Neural progenitor cell (in vitro differentiated cells): ENCODE data around the gene ARVCF. TPM values are rescaled to one million over a fixed set of nuclear protein-coding genes. Genes with fewer than 3 reads are reported as not detected.

Experiments
- DNase-seq: peaks from one replicate; pipeline ENCODE4 v3.0.0-alpha.2; 2016; ENCODE audit warnings: low spot score
- H2AFZ ChIP-seq: fragments of 200-600 bp; sonication (generic); replicated peaks from 2 replicates; pipeline ENCODE4 v1.6.1; 2016; ENCODE audit warnings: antibody characterized with exemption
- H3F3A ChIP-seq: fragments of 200-600 bp; sonication (generic); 2 replicates; pipeline ENCODE4 v1.6.1; 2016; ENCODE audit warnings: antibody characterized with exemption, low read depth
- H3K27ac ChIP-seq: fragments of 200-600 bp; sonication (generic); 2 replicates; pipeline ENCODE4 v1.5.1; 2016; ENCODE audit warnings: mild to moderate bottlenecking
- H3K27me3 ChIP-seq: fragments of 200-600 bp; sonication (generic); 2 replicates; pipeline ENCODE4 v1.6.1; 2016; ENCODE audit warnings: mild to moderate bottlenecking, moderate library complexity
- H3K36me3 ChIP-seq: fragments of 200-600 bp; sonication (generic); 2 replicates; pipeline ENCODE4 v1.5.1; 2016
- H3K4me1 ChIP-seq: fragments of 200-600 bp; sonication (generic); 2 replicates; pipeline ENCODE4 v1.6.1; 2016; ENCODE audit warnings: mixed run types
- H3K4me2 ChIP-seq: fragments of 200-600 bp; sonication (generic); 2 replicates; pipeline ENCODE4 v1.6.1; 2016
- H3K4me3 ChIP-seq: fragments of 200-600 bp; sonication (generic); 2 replicates; pipeline ENCODE4 v1.5.1; 2016
- H3K79me2 ChIP-seq: fragments of 200-600 bp; sonication (generic); 2 replicates; pipeline ENCODE4 v1.6.1; 2016; ENCODE audit warnings: low read depth
- H3K9ac ChIP-seq: fragments of 200-600 bp; sonication (generic); 2 replicates; pipeline ENCODE4 v1.6.1; 2016
- H3K9me3 ChIP-seq: fragments of 200-600 bp; sonication (generic); 2 replicates; pipeline ENCODE4 v1.5.1; 2016; ENCODE audit warnings: low read depth
- H4K20me1 ChIP-seq: fragments of 200-600 bp; sonication (generic); 2 replicates; pipeline ENCODE4 v1.6.1; 2016; ENCODE audit warnings: low read depth
- H3K27ac Mint-ChIP-seq: 3 replicates; pipeline ENCODE4 v1.8.0; 2021; ENCODE audit warnings: mixed read lengths
- H3K27me3 Mint-ChIP-seq: 2 replicates; pipeline ENCODE4 v1.8.0; 2022; ENCODE audit warnings: low read depth, mild to moderate bottlenecking, inconsistent platforms, moderate library complexity, mixed read lengths; ENCODE audit not compliant: insufficient read depth
- H3K36me3 Mint-ChIP-seq: 3 replicates; pipeline ENCODE4 v1.8.0; 2021; ENCODE audit warnings: mixed read lengths
- H3K4me1 Mint-ChIP-seq: 3 replicates; pipeline ENCODE4 v1.8.0; 2021; ENCODE audit warnings: mixed read lengths
- H3K4me3 Mint-ChIP-seq: 3 replicates; pipeline ENCODE4 v1.8.0; 2021; ENCODE audit warnings: mild to moderate bottlenecking, moderate library complexity, mixed read lengths
- H3K9me3 Mint-ChIP-seq: 3 replicates; pipeline ENCODE4 v1.8.0; 2020; ENCODE audit warnings: mixed read lengths
- CTCF ChIP-seq: fragments of 200-600 bp; sonication (generic); IDR thresholded peaks from 2 replicates; pipeline ENCODE4 v1.5.1; 2017; ENCODE audit warnings: antibody characterized with exemption, mild to moderate bottlenecking
- EZH2 ChIP-seq: fragments of 200-600 bp; sonication (generic); IDR thresholded peaks from 2 replicates; pipeline ENCODE4 v1.6.1; 2017; ENCODE audit warnings: antibody characterized with exemption, mild to moderate bottlenecking, moderate library complexity
- EZH2phosphoT487 ChIP-seq: fragments of 200-600 bp; sonication (generic); IDR thresholded peaks from 2 replicates; pipeline ENCODE4 v1.6.1; 2017; ENCODE audit warnings: antibody characterized with exemption
- total RNA-seq: library from RNA; depleted of rRNA; stranded (reverse); fragments of >200 nt; gene quantifications from 2 replicates; pipeline ENCODE4 v1.2.3, GENCODE V29; 2015; ENCODE audit warnings: low replicate concordance

Gene ARVCF
- total RNA-seq, 1 donor from 2014 or later: 35.4 TPM

DNA sequence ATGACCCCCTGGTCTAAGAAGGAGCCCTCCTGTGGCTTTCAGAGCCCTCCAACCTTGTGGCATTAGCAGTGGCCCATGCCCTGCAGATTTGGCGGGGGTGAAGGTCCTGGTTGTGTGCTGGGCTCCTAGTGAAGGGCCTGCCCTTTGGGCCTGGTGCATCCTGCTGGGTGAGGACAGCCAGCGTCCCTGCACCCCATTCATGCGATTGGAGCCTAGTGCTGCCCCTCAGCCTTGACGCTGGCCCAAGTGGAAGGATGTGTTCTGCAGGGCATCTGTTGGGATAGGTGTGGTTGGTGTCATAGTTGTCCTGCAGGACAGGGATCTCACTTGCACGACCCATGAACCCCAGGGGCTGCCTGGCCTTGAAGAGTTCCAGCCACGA lies 35.3 kb upstream of the ARVCF start:
- no peak overlapping the region for H3K4me2 ChIP-seq
- Mint-ChIP-seq H3K27ac (no peak overlapping the region), H3K4me3 (no peak overlapping the region), H3K36me3 (peaks cover 11% of the 10 kb centered on the region), H3K27me3 (peaks cover under 1% of the 10 kb centered on the region), H3K4me1 (no peaks in the 10 kb centered on the region), H3K9me3 (peaks cover 11% of the 10 kb centered on the region)
- no peaks in the 10 kb centered on the region for H3K9me3 ChIP-seq
- no peaks in the 10 kb centered on the region for H4K20me1 ChIP-seq
- H3K79me2 ChIP-seq: no peaks in the 10 kb centered on the region
- H3K36me3 ChIP-seq: no peaks in the 10 kb centered on the region
- no peak overlapping the region for H2AFZ ChIP-seq
- no peak overlapping the region for H3K4me3 ChIP-seq
- no peak overlapping the region for H3K27ac ChIP-seq
- no peak overlapping the region for H3K9ac ChIP-seq
- no peaks in the 10 kb centered on the region for H3K4me1 ChIP-seq
- no peaks in the 10 kb centered on the region for H3K27me3 ChIP-seq
- TF ChIP-seq EZH2 (no peak), CTCF (no peak)
- H3F3A ChIP-seq: no peaks in the 10 kb centered on the region
- DNase-seq: no peak

GRCh38 chr22:20046730-20047129 lies 30.1 kb upstream of the ARVCF start:
- Histone ChIP-seq H3K9me3 (no peaks in the 10 kb centered on the region), H3K79me2 (no peaks in the 10 kb centered on the region), H3K4me3 (no peak overlapping the region), H3K27me3 (no peaks in the 10 kb centered on the region), H3K27ac (no peak overlapping the region), H3K4me2 (no peak overlapping the region), H3K4me1 (no peaks in the 10 kb centered on the region), H3F3A (no peaks in the 10 kb centered on the region), H3K36me3 (no peaks in the 10 kb centered on the region), H4K20me1 (no peaks in the 10 kb centered on the region), H2AFZ (no peak overlapping the region), H3K9ac (no peak overlapping the region)
- DNase-seq: no peak
- no peak overlapping the region for H3K4me3 Mint-ChIP-seq
- H3K36me3 Mint-ChIP-seq: peaks cover 15% of the 10 kb centered on the region
- no peak overlapping the region for H3K27ac Mint-ChIP-seq
- no peaks in the 10 kb centered on the region for H3K4me1 Mint-ChIP-seq
- TF ChIP-seq EZH2: no peak
- TF ChIP-seq CTCF: no peak
- TF ChIP-seq EZH2phosphoT487: no peak
- H3K27me3 Mint-ChIP-seq: peaks cover 2% of the 10 kb centered on the region
- H3K9me3 Mint-ChIP-seq: peaks cover 11% of the 10 kb centered on the region

DNA sequence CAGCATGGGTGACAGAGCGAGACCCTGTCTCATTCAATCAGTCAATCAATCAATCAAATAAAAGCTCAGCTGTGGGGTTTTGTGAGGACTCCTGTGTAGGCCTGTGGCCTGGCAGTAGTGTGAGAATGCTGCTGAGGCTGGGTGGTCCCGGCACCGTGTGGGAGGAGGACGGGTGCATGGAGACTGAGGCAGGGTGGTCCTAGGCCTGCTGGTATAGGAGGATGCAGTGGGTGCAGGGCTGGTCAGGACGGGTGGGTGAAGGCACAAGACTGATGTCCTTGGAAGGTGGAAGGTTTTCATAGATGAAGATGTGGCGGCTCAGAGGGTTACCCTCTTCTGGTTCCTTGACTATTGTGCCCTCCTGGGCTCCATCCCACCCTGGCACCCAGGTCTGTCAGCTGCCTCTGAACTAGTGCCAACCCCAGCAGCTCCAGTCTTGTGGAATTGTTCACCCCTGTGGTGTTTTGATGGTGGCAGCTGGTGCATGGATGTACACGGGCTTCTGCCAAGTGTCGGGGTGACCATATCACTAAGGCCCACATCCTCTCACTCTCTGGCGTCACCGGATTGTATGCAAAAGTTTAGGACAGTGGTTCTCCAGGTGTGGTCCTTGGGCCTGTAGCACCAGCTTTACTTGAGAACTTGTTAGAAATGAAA lies 28.0 kb upstream of the ARVCF start:
- H3F3A ChIP-seq: no peaks in the 10 kb centered on the region
- peaks cover 10% of the 10 kb centered on the region for H3K9me3 Mint-ChIP-seq
- no peaks in the 10 kb centered on the region for H3K36me3 ChIP-seq
- no peaks in the 10 kb centered on the region for H3K79me2 ChIP-seq
- peaks cover 2% of the 10 kb centered on the region for H3K27me3 Mint-ChIP-seq
- no peak overlapping the region for H2AFZ ChIP-seq
- H3K27ac Mint-ChIP-seq: no peak overlapping the region
- DNase-seq: no peak
- H3K4me3 Mint-ChIP-seq: peak overlapping the region; percentile 30
- H3K9ac ChIP-seq: no peak overlapping the region
- H4K20me1 ChIP-seq: no peaks in the 10 kb centered on the region
- no peaks in the 10 kb centered on the region for H3K9me3 ChIP-seq
- no peak overlapping the region for H3K4me2 ChIP-seq
- H3K4me1 ChIP-seq: no peaks in the 10 kb centered on the region
- no peaks in the 10 kb centered on the region for H3K4me1 Mint-ChIP-seq
- H3K4me3 ChIP-seq: no peak overlapping the region
- no peak for TF ChIP-seq EZH2phosphoT487
- TF ChIP-seq CTCF: no peak
- no peak for TF ChIP-seq EZH2
- peaks cover 14% of the 10 kb centered on the region for H3K36me3 Mint-ChIP-seq
- H3K27me3 ChIP-seq: no peaks in the 10 kb centered on the region
- H3K27ac ChIP-seq: no peak overlapping the region
